HepG2 (cell line): ENCODE results near the gene PTPRCAP. TPM values are rescaled to one million over a fixed set of nuclear protein-coding genes. Genes with fewer than 3 reads are reported as not detected.

Source experiments
- ATM ChIP-seq: fragments of 450-650 bp; IDR thresholded peaks from 2 replicates; pipeline ENCODE4 v1.7.1; 2017; ENCODE audit warnings: mild to moderate bottlenecking, borderline replicate concordance
- GABPA ChIP-seq, 2 experiments: IDR thresholded peaks; 2 replicates each; pipeline ENCODE4 v1.6.1; 2011 to 2016; ENCODE audit warnings: low read depth in 2 of 2, low read length in 1 of 2, missing biosample characterization in 1 of 2, missing genetic modification characterization in 1 of 2
- HNF4G ChIP-seq, 2 experiments: sonication (generic) in 1 of 2; formaldehyde crosslinking in 1 of 2; IDR thresholded peaks; 2 replicates each; pipeline versions ENCODE4 v1.4.0 to v1.6.1; 2011 to 2020; ENCODE audit warnings: borderline replicate concordance in 2 of 2, low read depth in 2 of 2, mild to moderate bottlenecking in 2 of 2, low read length in 1 of 2, missing genetic modification reagents in 1 of 2, moderate library complexity in 1 of 2
- MAFK ChIP-seq, 2 experiments: IDR thresholded peaks in 1 of 2; conservative IDR thresholded peaks in 1 of 2; 2 replicates each; pipeline ENCODE4 v1.6.1; 2011; ENCODE audit warnings: improper control_type of control experiment in 2 of 2, low read length in 2 of 2
- NCOA1 ChIP-seq: sonication (generic); formaldehyde crosslinking; IDR thresholded peaks from 2 replicates; pipeline ENCODE4 v1.9.0; 2021; ENCODE audit warnings: missing genetic modification reagents
- NFE2L1 ChIP-seq: sonication (generic); formaldehyde crosslinking; IDR thresholded peaks from 2 replicates; pipeline ENCODE4 v1.4.0; 2020; ENCODE audit warnings: missing genetic modification reagents, mild to moderate bottlenecking, borderline replicate concordance
- NR2F2 ChIP-seq: IDR thresholded peaks from 2 replicates; pipeline ENCODE4 v1.6.1; 2012; ENCODE audit warnings: low read depth, inconsistent platforms, borderline replicate concordance
- PAF1 ChIP-seq: IDR thresholded peaks from 2 replicates; pipeline ENCODE4 v1.6.1; 2016; ENCODE audit warnings: missing genetic modification reagents, missing compliant biosample characterization
- PHB2 ChIP-seq: fragments of 450-650 bp; IDR thresholded peaks from 2 replicates; pipeline ENCODE4 v1.6.1; 2018; ENCODE audit not compliant: partially characterized antibody
- PLRG1 ChIP-seq: fragments of 450-650 bp; conservative IDR thresholded peaks from 2 replicates; pipeline ENCODE4 v1.6.1; 2016
- TP53 ChIP-seq: sonication (generic); formaldehyde crosslinking; conservative IDR thresholded peaks from 2 replicates; pipeline ENCODE4 v1.4.0; 2020; ENCODE audit warnings: missing genetic modification reagents
- YEATS2 ChIP-seq: sonication (generic); formaldehyde crosslinking; IDR thresholded peaks from 2 replicates; pipeline ENCODE4 v1.4.0; 2020; ENCODE audit warnings: missing genetic modification reagents, borderline replicate concordance
- ZFP41 ChIP-seq: sonication (generic); formaldehyde crosslinking; IDR thresholded peaks from 2 replicates; pipeline ENCODE4 v1.4.0; 2020; ENCODE audit warnings: mild to moderate bottlenecking, missing genetic modification reagents, borderline replicate concordance
- ZNF235 ChIP-seq: sonication (generic); formaldehyde crosslinking; IDR thresholded peaks from 2 replicates; pipeline ENCODE4 v1.8.1; 2023; ENCODE audit warnings: mild to moderate bottlenecking, missing genetic modification reagents, borderline replicate concordance
- ZNF331 ChIP-seq: sonication (generic); formaldehyde crosslinking; IDR thresholded peaks from 2 replicates; pipeline ENCODE4 v1.4.0; 2020; ENCODE audit warnings: missing genetic modification reagents
- ZNF552 ChIP-seq: sonication (generic); formaldehyde crosslinking; IDR thresholded peaks from 2 replicates; pipeline ENCODE4 v1.9.0; 2022; ENCODE audit warnings: missing genetic modification reagents, mild to moderate bottlenecking, borderline replicate concordance
- ZSCAN25 ChIP-seq: sonication (generic); formaldehyde crosslinking; IDR thresholded peaks from 2 replicates; pipeline ENCODE4 v1.8.0; 2022; ENCODE audit warnings: mild to moderate bottlenecking, missing genetic modification reagents
- polyA plus RNA-seq, 8 experiments: library from polyadenylated mRNA; depleted of rRNA in 3 of 8; stranded (reverse) in 7 of 8; unstranded in 1 of 8; fragments of >200 nt; fragmentation: Illumina TruSeq in 4 of 8; extraction: Trizol in 4 of 8; gene quantifications; 2 replicates each; pipeline versions ENCODE4 v1.2.1 to v1.2.3, GENCODE V29; 2011 to 2016; ENCODE audit warnings: low read depth in 4 of 8, missing spikeins in 1 of 8, mixed read lengths in 1 of 8; ENCODE audit not compliant: insufficient read depth in 1 of 8
- total RNA-seq, 5 experiments: library from RNA; depleted of rRNA; stranded (reverse); fragments of >200 nt; fragmentation: Illumina TruSeq; extraction: Trizol; gene quantifications; 2 replicates each; pipeline ENCODE4 v1.2.3, GENCODE V29; 2016; ENCODE audit warnings: low read depth in 1 of 5
- TF ChIP-seq, protein P1 (sequence below): IDR thresholded peaks from 2 replicates; pipeline ENCODE4 v1.6.1; 2016
- TF ChIP-seq, protein P2 (sequence below): IDR thresholded peaks from 2 replicates; pipeline ENCODE4 v1.6.1; 2016; ENCODE audit warnings: low read depth, control low read depth
- TF ChIP-seq, protein P3 (sequence below): IDR thresholded peaks from 2 replicates; pipeline ENCODE4 v1.4.0; 2020; ENCODE audit warnings: mild to moderate bottlenecking, missing genetic modification reagents

Gene PTPRCAP
- total and polyA plus RNA-seq, 2 of the 13 experiments (the other 11 are each of a cell fraction or from before 2014, with no cell fraction given) = 0.60 to 0.70 TPM

DNA sequence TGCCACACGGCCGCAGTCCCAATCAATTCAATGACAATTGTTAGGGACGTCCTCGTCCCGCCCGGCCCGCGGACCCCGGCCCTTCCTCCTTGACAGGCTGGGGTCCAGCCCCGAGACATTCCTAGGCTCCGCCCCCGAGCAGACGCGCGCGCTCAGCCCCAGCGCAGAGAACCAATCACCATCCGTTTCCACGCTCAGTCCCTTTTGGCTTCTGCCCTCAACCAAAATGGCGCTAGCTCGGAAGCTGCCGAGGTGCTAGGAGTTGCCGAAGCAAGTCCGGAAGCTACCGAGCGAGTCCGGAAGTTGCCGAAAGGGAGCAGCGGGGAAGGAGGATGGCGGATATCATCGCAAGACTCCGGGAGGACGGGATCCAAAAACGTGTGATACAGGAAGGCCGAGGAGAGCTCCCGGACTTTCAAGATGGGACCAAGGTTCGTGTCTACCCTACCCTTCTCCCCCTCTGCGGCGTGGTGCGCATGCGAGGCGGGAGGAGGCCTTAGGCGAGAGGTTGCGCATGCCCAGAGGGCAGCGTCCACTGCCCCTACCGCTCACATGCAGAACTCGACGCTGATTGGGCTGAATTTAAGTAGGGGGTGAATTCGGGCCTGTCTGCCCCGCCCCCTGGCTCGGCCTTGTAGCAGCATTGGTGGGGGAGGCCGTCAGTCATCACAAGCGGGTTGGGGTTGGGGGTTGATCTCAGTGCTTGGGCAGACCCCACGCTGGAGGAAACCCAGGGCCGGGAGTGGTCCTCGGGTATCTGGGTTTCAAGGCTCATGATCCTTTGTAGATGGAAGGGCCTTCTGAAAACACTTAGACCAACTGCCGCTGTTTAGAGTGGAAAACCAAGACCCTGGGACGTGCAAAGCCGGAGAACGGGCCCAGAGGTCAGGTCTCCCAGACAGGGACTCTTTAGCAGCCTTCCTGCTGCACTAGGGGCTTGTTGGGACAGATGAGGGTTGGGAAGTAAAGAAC, 45.6 kb upstream of the PTPRCAP start, which contains the start of gene AIP (continued):
- TF ChIP-seq ZFP41 (CRISPR knock-in tag) (peak; percentile 45; the same call in 1 of the 2 replicates), ZSCAN25 (CRISPR knock-in tag) (peak; percentile 86), ZNF331 (CRISPR knock-in tag) (peak; percentile 89; the same call in 1 of the 2 replicates), MAFK (conservative IDR thresholded peaks at IDR 0.05 in 1 of 2, IDR thresholded peaks at IDR 0.05 in 1 of 2; ENCODE audit: low read length in 2 of 2) (no peak), ATM (no peak), NFE2L1 (CRISPR knock-in tag) (no peak; the same call in 1 of the 2 replicates), NCOA1 (0 out of 2 replicates have a peak, but pooled peaks have one; percentile 50), NR2F2 (no peak; the same call in 1 of the 2 replicates), PAF1 (CRISPR knock-in tag) (no peak), HNF4G (IDR thresholded peaks at IDR 0.05; ENCODE audit: borderline replicate concordance, low read depth, low read length) (peak; percentile 71), HNF4G (CRISPR knock-in tag; IDR thresholded peaks at IDR 0.05; ENCODE audit: borderline replicate concordance, low read depth) (peak; percentile 75; the same call in 1 of the 2 replicates), YEATS2 (CRISPR knock-in tag) (peak; percentile 98; the same call in 1 of the 2 replicates), ZNF235 (peak; percentile 96; the same call in 1 of the 2 replicates), TP53 (CRISPR knock-in tag) (0 out of 2 replicates have a peak, but pooled peaks have one; percentile 61), GABPA (IDR thresholded peaks at IDR 0.05; ENCODE audit: low read depth, low read length) (peak; percentile 48; the same call in 1 of the 2 replicates), GABPA (CRISPR knock-in tag; IDR thresholded peaks at IDR 0.05; ENCODE audit: low read depth) (peak; percentile 85), PLRG1 (no peak), ZNF552 (peak; percentile 95; the same call in 1 of the 2 replicates), PHB2 (no peak)
- TF ChIP-seq, protein P1, sequence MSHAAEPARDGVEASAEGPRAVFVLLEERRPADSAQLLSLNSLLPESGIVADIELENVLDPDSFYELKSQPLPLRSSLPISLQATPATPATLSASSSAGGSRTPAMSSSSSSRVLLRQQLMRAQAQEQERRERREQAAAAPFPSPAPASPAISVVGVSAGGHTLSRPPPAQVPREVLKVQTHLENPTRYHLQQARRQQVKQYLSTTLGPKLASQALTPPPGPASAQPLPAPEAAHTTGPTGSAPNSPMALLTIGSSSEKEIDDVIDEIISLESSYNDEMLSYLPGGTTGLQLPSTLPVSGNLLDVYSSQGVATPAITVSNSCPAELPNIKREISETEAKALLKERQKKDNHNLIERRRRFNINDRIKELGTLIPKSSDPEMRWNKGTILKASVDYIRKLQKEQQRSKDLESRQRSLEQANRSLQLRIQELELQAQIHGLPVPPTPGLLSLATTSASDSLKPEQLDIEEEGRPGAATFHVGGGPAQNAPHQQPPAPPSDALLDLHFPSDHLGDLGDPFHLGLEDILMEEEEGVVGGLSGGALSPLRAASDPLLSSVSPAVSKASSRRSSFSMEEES (CRISPR knock-in tag) = peak; percentile 84
- TF ChIP-seq, protein P2, sequence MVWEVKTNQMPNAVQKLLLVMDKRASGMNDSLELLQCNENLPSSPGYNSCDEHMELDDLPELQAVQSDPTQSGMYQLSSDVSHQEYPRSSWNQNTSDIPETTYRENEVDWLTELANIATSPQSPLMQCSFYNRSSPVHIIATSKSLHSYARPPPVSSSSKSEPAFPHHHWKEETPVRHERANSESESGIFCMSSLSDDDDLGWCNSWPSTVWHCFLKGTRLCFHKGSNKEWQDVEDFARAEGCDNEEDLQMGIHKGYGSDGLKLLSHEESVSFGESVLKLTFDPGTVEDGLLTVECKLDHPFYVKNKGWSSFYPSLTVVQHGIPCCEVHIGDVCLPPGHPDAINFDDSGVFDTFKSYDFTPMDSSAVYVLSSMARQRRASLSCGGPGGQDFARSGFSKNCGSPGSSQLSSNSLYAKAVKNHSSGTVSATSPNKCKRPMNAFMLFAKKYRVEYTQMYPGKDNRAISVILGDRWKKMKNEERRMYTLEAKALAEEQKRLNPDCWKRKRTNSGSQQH = no peak; the same call in 1 of the 2 replicates
- TF ChIP-seq, protein P3, sequence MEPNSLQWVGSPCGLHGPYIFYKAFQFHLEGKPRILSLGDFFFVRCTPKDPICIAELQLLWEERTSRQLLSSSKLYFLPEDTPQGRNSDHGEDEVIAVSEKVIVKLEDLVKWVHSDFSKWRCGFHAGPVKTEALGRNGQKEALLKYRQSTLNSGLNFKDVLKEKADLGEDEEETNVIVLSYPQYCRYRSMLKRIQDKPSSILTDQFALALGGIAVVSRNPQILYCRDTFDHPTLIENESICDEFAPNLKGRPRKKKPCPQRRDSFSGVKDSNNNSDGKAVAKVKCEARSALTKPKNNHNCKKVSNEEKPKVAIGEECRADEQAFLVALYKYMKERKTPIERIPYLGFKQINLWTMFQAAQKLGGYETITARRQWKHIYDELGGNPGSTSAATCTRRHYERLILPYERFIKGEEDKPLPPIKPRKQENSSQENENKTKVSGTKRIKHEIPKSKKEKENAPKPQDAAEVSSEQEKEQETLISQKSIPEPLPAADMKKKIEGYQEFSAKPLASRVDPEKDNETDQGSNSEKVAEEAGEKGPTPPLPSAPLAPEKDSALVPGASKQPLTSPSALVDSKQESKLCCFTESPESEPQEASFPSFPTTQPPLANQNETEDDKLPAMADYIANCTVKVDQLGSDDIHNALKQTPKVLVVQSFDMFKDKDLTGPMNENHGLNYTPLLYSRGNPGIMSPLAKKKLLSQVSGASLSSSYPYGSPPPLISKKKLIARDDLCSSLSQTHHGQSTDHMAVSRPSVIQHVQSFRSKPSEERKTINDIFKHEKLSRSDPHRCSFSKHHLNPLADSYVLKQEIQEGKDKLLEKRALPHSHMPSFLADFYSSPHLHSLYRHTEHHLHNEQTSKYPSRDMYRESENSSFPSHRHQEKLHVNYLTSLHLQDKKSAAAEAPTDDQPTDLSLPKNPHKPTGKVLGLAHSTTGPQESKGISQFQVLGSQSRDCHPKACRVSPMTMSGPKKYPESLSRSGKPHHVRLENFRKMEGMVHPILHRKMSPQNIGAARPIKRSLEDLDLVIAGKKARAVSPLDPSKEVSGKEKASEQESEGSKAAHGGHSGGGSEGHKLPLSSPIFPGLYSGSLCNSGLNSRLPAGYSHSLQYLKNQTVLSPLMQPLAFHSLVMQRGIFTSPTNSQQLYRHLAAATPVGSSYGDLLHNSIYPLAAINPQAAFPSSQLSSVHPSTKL = peak; percentile 39; the same call in 1 of the 2 replicates
